T-helper 2 cell treated with Interferon-gamma antibody and Interleukin-4, amounts not matched to agents 5 μg/mL and 100 μg/mL, for 36 hours (primary cell): ENCODE data around the gene ZNF428.

Source experiments
- DNase-seq: peaks from one replicate; pipeline ENCODE4 v3.0.0; 2021; ENCODE audit warnings: low spot score
- H3K27ac Mint-ChIP-seq: one replicate; pipeline ENCODE4 v1.8.0; 2021; ENCODE audit warnings: mild to moderate bottlenecking, mixed read lengths
- H3K27me3 Mint-ChIP-seq: one replicate; pipeline ENCODE4 v1.8.0; 2021; ENCODE audit warnings: low read depth, mixed read lengths
- H3K36me3 Mint-ChIP-seq: one replicate; pipeline ENCODE4 v1.8.0; 2021; ENCODE audit warnings: low read depth, mixed read lengths
- H3K4me1 Mint-ChIP-seq: one replicate; pipeline ENCODE4 v1.8.0; 2021; ENCODE audit warnings: low read depth, mixed read lengths
- H3K4me3 Mint-ChIP-seq: one replicate; pipeline ENCODE4 v1.8.0; 2022; ENCODE audit warnings: mild to moderate bottlenecking, moderate library complexity, mixed read lengths
- H3K9me3 Mint-ChIP-seq: one replicate; pipeline ENCODE4 v1.8.0; 2021; ENCODE audit warnings: mixed read lengths

The ZNF428 gene

GRCh38 chr19:43634872-43635560 is 15.6 kb upstream of the ZNF428 start:
- no peak for DNase-seq
- Mint-ChIP-seq H3K36me3 (no peaks in the 10 kb centered on the region), H3K27me3 (peaks cover 34% of the 10 kb centered on the region), H3K4me1 (peaks cover 5% of the 10 kb centered on the region), H3K27ac (no peak overlapping the region), H3K4me3 (no peak overlapping the region), H3K9me3 (no peaks in the 10 kb centered on the region)

DNA sequence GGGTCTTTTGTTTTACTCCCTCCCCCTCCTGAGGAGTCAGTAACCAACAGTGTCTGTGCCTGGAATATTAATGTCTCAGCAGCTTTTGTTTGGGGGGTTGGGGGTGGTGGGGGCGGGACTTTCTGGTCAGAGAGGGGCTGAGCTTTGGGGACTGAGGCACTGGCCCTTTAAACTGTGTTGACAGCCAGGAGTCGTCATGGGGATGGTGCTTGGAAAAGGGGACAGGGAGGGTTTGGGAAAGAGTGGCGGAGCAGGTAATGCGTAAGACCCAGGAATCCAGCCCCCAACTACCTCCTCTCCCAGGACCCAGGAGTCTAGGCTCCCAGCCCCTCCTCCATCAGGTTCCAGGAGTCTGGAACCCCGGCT is 15.1 kb upstream of the ZNF428 start:
- H3K4me3 Mint-ChIP-seq = no peak overlapping the region
- peaks cover 32% of the 10 kb centered on the region for H3K27me3 Mint-ChIP-seq
- no peak overlapping the region for H3K27ac Mint-ChIP-seq
- no peak for DNase-seq
- no peaks in the 10 kb centered on the region for H3K9me3 Mint-ChIP-seq
- H3K4me1 Mint-ChIP-seq = peaks cover 5% of the 10 kb centered on the region
- no peaks in the 10 kb centered on the region for H3K36me3 Mint-ChIP-seq

GRCh38 chr19:43634068-43634467 is 14.6 kb upstream of the ZNF428 start:
- no peak for DNase-seq
- no peak overlapping the region for H3K4me3 Mint-ChIP-seq
- peaks cover 4% of the 10 kb centered on the region for H3K4me1 Mint-ChIP-seq
- no peak overlapping the region for H3K27ac Mint-ChIP-seq
- peaks cover 30% of the 10 kb centered on the region for H3K27me3 Mint-ChIP-seq
- no peaks in the 10 kb centered on the region for H3K36me3 Mint-ChIP-seq
- no peaks in the 10 kb centered on the region for H3K9me3 Mint-ChIP-seq

GRCh38 chr19:43633520-43633919 is 14.1 kb upstream of the ZNF428 start:
- Mint-ChIP-seq H3K27ac (no peak overlapping the region), H3K9me3 (no peaks in the 10 kb centered on the region), H3K36me3 (no peaks in the 10 kb centered on the region), H3K4me1 (no peaks in the 10 kb centered on the region), H3K27me3 (peaks cover 25% of the 10 kb centered on the region), H3K4me3 (no peak overlapping the region)
- DNase-seq = no peak

DNA sequence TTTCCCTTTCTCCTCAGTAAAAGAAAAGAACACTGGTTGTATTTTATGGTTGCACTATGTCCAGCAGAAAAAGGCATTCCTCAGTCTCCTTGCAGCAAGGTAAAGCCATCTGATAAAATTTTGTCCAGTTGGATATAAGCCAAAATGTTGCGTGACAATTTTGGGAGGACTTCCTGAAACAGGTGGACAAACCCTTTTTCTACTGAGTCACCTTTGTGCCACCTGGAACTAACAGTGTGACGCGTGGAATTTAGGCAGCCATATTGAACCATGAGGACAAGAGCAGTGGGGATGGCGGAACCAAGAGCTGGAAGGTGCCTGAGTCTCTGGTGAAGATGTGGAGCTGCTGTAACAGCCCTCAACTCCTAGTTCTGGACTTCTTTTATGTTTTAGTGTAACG is 12.1 kb upstream of the ZNF428 start:
- Mint-ChIP-seq H3K27ac (no peak overlapping the region), H3K36me3 (no peaks in the 10 kb centered on the region), H3K4me1 (peaks cover 4% of the 10 kb centered on the region), H3K9me3 (no peaks in the 10 kb centered on the region), H3K27me3 (peaks cover 19% of the 10 kb centered on the region), H3K4me3 (no peak overlapping the region)
- no peak for DNase-seq

DNA sequence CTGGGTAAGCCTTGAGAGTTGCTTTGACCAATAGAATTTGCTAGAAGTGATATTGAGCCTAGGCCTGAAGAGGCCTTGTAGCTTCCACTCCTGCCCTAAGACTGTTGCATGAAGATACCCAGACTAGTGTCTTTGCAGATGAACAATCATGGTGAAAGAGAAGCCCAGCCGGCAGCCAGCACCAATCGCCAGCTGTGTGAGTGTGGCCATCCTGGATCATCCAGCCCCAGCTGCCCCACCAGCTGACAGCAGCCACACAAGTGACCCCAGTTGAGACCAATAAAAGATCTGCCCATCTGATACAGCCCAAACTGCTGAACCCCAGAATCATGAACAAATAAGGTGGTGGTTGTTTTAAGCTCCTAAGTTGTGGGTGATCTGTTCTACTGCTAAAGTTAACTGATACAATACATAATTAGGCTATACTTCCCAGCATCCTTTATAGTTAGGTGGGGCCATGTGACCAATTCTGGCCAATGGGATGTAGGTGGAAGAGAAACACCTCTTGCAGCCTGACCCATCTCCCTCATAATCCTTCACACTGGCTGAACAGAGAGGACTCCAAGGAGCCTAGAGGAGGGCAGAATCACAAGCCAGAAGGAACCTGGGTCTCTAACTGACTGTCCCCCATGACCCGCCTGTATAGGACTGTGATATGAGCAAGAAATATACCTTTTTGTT is 9.4 kb upstream of the ZNF428 start:
- no peaks in the 10 kb centered on the region for H3K9me3 Mint-ChIP-seq
- no peak overlapping the region for H3K4me3 Mint-ChIP-seq
- H3K27me3 Mint-ChIP-seq = peaks cover 17% of the 10 kb centered on the region
- no peak for DNase-seq
- no peak overlapping the region for H3K27ac Mint-ChIP-seq
- H3K36me3 Mint-ChIP-seq = no peaks in the 10 kb centered on the region
- H3K4me1 Mint-ChIP-seq = peaks cover 11% of the 10 kb centered on the region

- no peak overlapping the region for H3K27ac Mint-ChIP-seq
Measured at GRCh38 chr19:43626838-43627237, 7.4 kb upstream of the ZNF428 start.

DNA sequence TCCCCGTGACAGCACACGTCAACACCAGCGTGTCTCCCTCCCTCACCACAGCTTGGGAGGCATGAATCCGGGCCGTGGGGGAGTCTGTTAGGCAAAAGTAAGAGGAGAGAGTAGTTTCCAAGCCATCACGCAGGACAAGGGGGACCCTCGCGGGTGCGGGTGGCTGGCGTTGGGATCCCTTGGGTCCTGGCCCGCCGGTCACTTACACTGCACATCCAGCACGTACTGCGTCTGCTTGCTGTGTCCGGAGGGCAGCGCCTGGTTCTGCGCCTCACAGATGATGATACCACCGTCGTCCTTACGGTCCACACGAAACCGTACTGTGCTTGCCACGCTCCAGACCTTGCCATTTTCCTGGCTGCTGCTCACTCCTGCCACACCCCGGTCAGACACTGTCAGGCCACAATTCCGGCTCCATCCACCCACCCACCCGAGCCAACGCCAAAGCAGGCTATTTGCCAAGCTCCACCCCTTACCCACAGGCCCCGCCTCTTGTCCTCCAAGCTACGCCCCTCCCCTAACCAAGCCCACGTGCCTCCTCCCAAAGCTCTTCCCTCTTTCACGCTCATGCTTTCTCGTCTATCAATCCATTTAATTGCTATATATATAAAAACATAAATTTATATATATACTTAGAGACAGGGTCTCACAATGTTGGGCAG is 6.6 kb upstream of the ZNF428 start:
- H3K9me3 Mint-ChIP-seq = no peaks in the 10 kb centered on the region
- H3K36me3 Mint-ChIP-seq = no peaks in the 10 kb centered on the region
- H3K4me3 Mint-ChIP-seq = no peak overlapping the region
- peaks cover 11% of the 10 kb centered on the region for H3K27me3 Mint-ChIP-seq
- peaks cover 12% of the 10 kb centered on the region for H3K4me1 Mint-ChIP-seq
- no peak overlapping the region for H3K27ac Mint-ChIP-seq
- DNase-seq = no peak

More at GRCh38 chr19:43626838-43627237, 7.4 kb upstream of the ZNF428 start:
- Mint-ChIP-seq H3K36me3 (no peaks in the 10 kb centered on the region), H3K9me3 (no peaks in the 10 kb centered on the region), H3K4me1 (peaks cover 12% of the 10 kb centered on the region), H3K27me3 (peaks cover 11% of the 10 kb centered on the region), H3K4me3 (no peak overlapping the region)
- DNase-seq = no peak

- no peak overlapping the region for H3K27ac Mint-ChIP-seq
- H3K4me1 Mint-ChIP-seq = peaks cover 20% of the 10 kb centered on the region
- peak; percentile 79 for DNase-seq
- no peaks in the 10 kb centered on the region for H3K9me3 Mint-ChIP-seq
- peaks cover 11% of the 10 kb centered on the region for H3K27me3 Mint-ChIP-seq
- no peak overlapping the region for H3K4me3 Mint-ChIP-seq
- H3K36me3 Mint-ChIP-seq = no peaks in the 10 kb centered on the region
Measured at GRCh38 chr19:43624933-43625332, 5.5 kb upstream of the ZNF428 start.

DNA sequence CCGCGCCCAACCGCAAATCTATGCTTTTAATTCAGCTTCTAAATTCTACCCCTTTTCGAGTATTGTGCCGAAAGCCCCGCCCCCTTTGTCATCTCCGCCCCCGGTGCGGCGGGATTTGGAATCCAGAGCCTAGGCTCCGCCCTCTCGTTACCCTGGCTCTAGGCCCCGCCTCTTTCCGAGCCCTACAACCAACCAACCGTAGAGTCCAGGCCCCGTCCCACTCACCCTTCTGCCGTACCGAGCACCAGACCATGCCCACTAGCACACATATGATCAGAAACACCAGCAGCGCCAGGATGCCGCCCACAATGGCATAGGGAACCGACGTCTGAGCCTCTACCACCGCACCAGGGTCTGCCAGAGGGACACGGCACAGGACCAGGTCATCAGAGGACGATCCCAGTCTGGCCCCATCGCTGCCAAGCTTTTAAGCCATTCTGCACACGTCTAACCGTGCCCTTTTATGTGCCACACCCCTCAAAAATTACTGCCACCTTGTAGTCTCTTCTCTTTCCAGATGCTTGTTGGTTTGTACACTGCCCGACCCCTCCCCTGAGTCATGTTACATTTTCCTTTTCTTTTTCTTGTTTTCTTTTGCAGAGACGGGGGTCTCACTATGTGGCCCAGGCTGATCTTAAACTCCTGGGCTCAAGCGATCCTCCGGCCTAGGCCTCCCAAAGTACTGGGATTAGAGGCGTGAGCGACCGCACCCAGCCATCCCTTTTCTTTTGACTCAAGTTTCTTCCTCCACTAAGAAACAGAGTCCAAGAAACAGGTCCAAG is 4.7 kb upstream of the ZNF428 start:
- H3K4me1 Mint-ChIP-seq = peaks cover 22% of the 10 kb centered on the region
- no peak for DNase-seq
- H3K4me3 Mint-ChIP-seq = no peak overlapping the region
- peaks cover 1% of the 10 kb centered on the region for H3K36me3 Mint-ChIP-seq
- H3K9me3 Mint-ChIP-seq = no peaks in the 10 kb centered on the region
- H3K27me3 Mint-ChIP-seq = peaks cover 11% of the 10 kb centered on the region
- H3K27ac Mint-ChIP-seq = no peak overlapping the region

GRCh38 chr19:43622956-43623355 is 3.5 kb upstream of the ZNF428 start:
- no peaks in the 10 kb centered on the region for H3K9me3 Mint-ChIP-seq
- H3K4me3 Mint-ChIP-seq = no peak overlapping the region
- DNase-seq = no peak
- peaks cover 1% of the 10 kb centered on the region for H3K36me3 Mint-ChIP-seq
- peaks cover 24% of the 10 kb centered on the region for H3K4me1 Mint-ChIP-seq
- H3K27ac Mint-ChIP-seq = no peak overlapping the region
- H3K27me3 Mint-ChIP-seq = peaks cover 11% of the 10 kb centered on the region

DNA sequence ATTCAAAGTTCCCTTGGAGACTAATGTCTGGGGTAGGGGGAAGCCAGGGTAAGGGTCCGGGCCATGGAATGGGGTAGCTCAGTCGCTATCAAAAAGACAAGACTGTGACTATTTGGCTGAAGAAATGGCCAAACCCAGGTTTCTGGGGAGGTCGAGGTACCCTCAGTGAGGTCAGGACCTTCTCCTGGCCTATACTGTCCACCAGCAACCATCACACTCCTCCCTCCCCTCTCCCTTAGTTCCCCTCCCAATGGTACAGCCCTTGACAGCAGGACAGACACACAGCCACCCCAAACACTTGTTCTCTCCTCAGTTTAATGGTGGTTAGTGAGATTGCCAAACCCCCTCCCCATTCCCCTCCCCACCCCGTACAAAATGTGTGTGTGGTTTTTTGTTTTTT is 2.6 kb upstream of the ZNF428 start:
- Mint-ChIP-seq H3K4me3 (no peak overlapping the region), H3K36me3 (peaks cover 1% of the 10 kb centered on the region), H3K27ac (no peak overlapping the region), H3K27me3 (peaks cover 4% of the 10 kb centered on the region), H3K9me3 (no peaks in the 10 kb centered on the region), H3K4me1 (peaks cover 22% of the 10 kb centered on the region)
- DNase-seq = no peak

DNA sequence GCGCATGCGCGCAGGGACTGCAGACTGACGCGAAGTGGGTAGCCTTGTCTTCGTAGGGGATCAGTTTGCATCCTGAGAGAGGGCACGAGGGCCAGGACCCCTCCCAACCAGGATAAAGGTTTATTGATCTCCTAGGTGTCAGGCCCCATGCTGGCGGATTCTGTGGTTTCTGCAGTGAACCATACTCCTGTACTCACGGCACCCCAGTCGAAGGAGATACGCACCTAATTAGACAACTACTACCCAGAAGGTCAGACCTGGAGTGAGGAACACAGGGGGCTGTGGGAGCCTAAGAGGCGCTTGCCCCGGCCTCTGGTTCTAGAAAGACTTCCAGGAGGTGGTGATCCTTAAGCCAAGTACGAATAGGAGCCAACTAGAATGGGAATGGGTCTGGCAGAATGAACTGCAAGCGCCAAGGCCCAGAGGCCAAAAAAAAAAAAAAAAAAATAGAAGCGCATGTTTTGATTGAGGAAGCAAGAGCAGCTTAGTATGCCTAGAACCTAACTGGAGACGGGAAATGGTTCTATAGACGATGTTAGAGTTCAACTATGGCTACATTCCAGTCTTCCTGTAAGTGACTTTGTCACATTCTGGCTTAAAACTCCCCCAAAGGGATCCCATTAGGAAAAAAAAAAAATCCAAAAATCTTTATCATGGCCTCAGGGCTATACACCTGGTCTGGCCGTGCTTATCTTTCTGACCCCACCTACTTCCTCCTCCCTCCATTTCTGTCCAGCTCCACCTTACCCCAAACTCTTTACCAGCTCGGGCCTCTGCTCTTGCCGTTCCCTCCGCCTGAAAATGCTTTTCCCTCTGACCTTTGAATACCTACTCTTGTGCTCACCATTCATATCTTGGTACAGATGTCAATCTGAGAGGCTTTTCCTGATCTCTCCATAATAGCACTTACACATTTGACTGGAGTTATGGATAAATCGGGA is 902 bp upstream of the ZNF428 start:
- Mint-ChIP-seq H3K36me3 (peaks cover 1% of the 10 kb centered on the region), H3K27me3 (no peaks in the 10 kb centered on the region), H3K27ac (peak overlapping the region; percentile 98), H3K9me3 (no peaks in the 10 kb centered on the region), H3K4me3 (peak overlapping the region; percentile 97), H3K4me1 (peaks cover 22% of the 10 kb centered on the region)
- no peak for DNase-seq
